H1 (cell line): Measurements from ENCODE around the gene EMC1. TPM values are rescaled to one million over a fixed set of nuclear protein-coding genes. Genes with fewer than 3 reads are reported as not detected.

Source experiments
- CTCF ChIA-PET: fragments of 300-600 bp; sonication (Branson Sonifier 250); formaldehyde crosslinking; loops from one replicate; lab custom pipeline; 2021; ENCODE audit not compliant: partially characterized antibody; lab: Charles Lee
- POLR2A ChIA-PET: fragments of 300-600 bp; sonication (Branson Sonifier 250); formaldehyde crosslinking; loops from one replicate; lab custom pipeline; 2021; ENCODE audit warnings: inconsistent platforms; ENCODE audit not compliant: partially characterized antibody; lab: Charles Lee
- DNase-seq, 2 experiments: peaks; one replicate each; pipeline versions ENCODE4 v3.0.0 to v3.0.0-alpha.2; 2010 to 2022; ENCODE audit warnings: low spot score in 2 of 2, low read depth in 1 of 2, mixed read lengths in 1 of 2
- FAIRE-seq: peaks from 2 replicates; lab custom pipeline; 2011; peaks lifted over from hg19 to GRCh38; lab: Jason Lieb, UNC
- H2AFZ ChIP-seq: 2 replicates; pipeline ENCODE4 v1.8.1; 2012; ENCODE audit warnings: low read length, inconsistent platforms
- H2AK5ac ChIP-seq: 2 replicates; pipeline ENCODE4 v1.6.1; 2013; ENCODE audit warnings: low read depth, low read length
- H2BK120ac ChIP-seq: replicated peaks from 2 replicates; pipeline ENCODE3; 2013; ENCODE audit warnings: low read depth, low read length, inconsistent platforms
- H2BK12ac ChIP-seq: 2 replicates; pipeline ENCODE4 v1.6.1; 2013; ENCODE audit warnings: low read depth, low read length
- H2BK15ac ChIP-seq: 2 replicates; pipeline ENCODE4 v1.6.1; 2013; ENCODE audit warnings: low read length
- H2BK20ac ChIP-seq: 2 replicates; pipeline ENCODE4 v1.6.1; 2013; ENCODE audit warnings: low read length
- H2BK5ac ChIP-seq: 2 replicates; pipeline ENCODE4 v1.6.1; 2013; ENCODE audit warnings: low read depth, low read length
- H3K14ac ChIP-seq: 2 replicates; pipeline ENCODE4 v1.6.1; 2013; ENCODE audit warnings: inconsistent platforms; ENCODE audit not compliant: insufficient read length
- H3K18ac ChIP-seq: 2 replicates; pipeline ENCODE4 v1.6.1; 2013; ENCODE audit warnings: low read length; ENCODE audit errors: extremely low read depth
- H3K23ac ChIP-seq: 2 replicates; pipeline ENCODE4 v1.6.1; 2013; ENCODE audit warnings: inconsistent platforms; ENCODE audit not compliant: insufficient read length
- H3K23me2 ChIP-seq: 2 replicates; pipeline ENCODE4 v1.6.1; 2013; ENCODE audit warnings: low read depth, low read length
- H3K27ac ChIP-seq: 2 replicates; pipeline ENCODE4 v1.6.1; 2011; ENCODE audit warnings: low read depth, low read length, inconsistent platforms
- H3K27me3 ChIP-seq, 4 experiments: replicated peaks in 1 of 4; 1 replicate in 1 of 4; 2 replicates in 3 of 4; pipeline versions ENCODE4 v1.6.1 to v1.8.1; 2011 to 2013; ENCODE audit warnings: low read length in 3 of 4, mild to moderate bottlenecking in 3 of 4, inconsistent platforms in 2 of 4, mixed read lengths in 2 of 4, moderate library complexity in 1 of 4; ENCODE audit not compliant: control insufficient read depth in 3 of 4, insufficient read depth in 3 of 4; ENCODE audit errors: extremely low read depth in 1 of 4
- H3K36me3 ChIP-seq, 4 experiments: 2 replicates each; pipeline versions ENCODE4 v1.6.1 to v1.8.1; 2011 to 2013; ENCODE audit warnings: mild to moderate bottlenecking in 4 of 4, low read length in 3 of 4, moderate library complexity in 2 of 4, control low read depth in 1 of 4, inconsistent platforms in 1 of 4; ENCODE audit not compliant: insufficient read depth in 4 of 4, control insufficient read depth in 2 of 4
- H3K4ac ChIP-seq: replicated peaks from 2 replicates; pipeline ENCODE3; 2013; ENCODE audit warnings: low read length, low read depth, mixed read lengths, inconsistent platforms; ENCODE audit not compliant: insufficient read length
- H3K4me1 ChIP-seq, 4 experiments: replicated peaks in 1 of 4; 1 replicate in 1 of 4; 2 replicates in 3 of 4; pipeline versions ENCODE4 v1.6.1 to v1.8.1; 2011 to 2013; ENCODE audit warnings: low read length in 3 of 4, inconsistent platforms in 2 of 4, mixed read lengths in 1 of 4; ENCODE audit not compliant: insufficient read depth in 4 of 4, control insufficient read depth in 3 of 4
- H3K4me2 ChIP-seq, 2 experiments: 2 replicates each; pipeline versions ENCODE4 v1.6.1 to v1.8.1; 2011 to 2013; ENCODE audit warnings: low read depth in 2 of 2, low read length in 2 of 2, control low read depth in 1 of 2, inconsistent platforms in 1 of 2, mild to moderate bottlenecking in 1 of 2; ENCODE audit not compliant: insufficient read depth in 1 of 2
- H3K4me3 ChIP-seq, 4 experiments: fragments of 200-600, 300-600 bp in 1 of 4; sonication (generic), shearing (Covaris generic), sonication (Bioruptor Twin) in 1 of 4; 2 replicates each; pipeline versions ENCODE4 v1.5.1 to v1.8.1; 2011 to 2016; ENCODE audit warnings: low read length in 4 of 4, low read depth in 3 of 4, control low read depth in 2 of 4, inconsistent platforms in 2 of 4, mild to moderate bottlenecking in 2 of 4, mixed read lengths in 1 of 4, moderate library complexity in 1 of 4; ENCODE audit not compliant: insufficient read depth in 2 of 4; ENCODE audit errors: extremely low read depth in 1 of 4
- H3K56ac ChIP-seq: replicated peaks from 2 replicates; pipeline ENCODE3; 2013; ENCODE audit warnings: low read depth, mild to moderate bottlenecking, mixed read lengths, low read length, inconsistent platforms; ENCODE audit not compliant: insufficient read length
- H3K79me1 ChIP-seq: 2 replicates; pipeline ENCODE4 v1.6.1; 2013; ENCODE audit warnings: low read depth, low read length, control low read depth
- H3K79me2 ChIP-seq, 2 experiments: 2 replicates each; pipeline versions ENCODE4 v1.6.1 to v1.8.1; 2012 to 2013; ENCODE audit warnings: low read length in 2 of 2, mild to moderate bottlenecking in 2 of 2, inconsistent platforms in 1 of 2; ENCODE audit not compliant: insufficient read depth in 2 of 2, control insufficient read depth in 1 of 2
- H3K9ac ChIP-seq, 4 experiments: replicated peaks in 1 of 4; 1 replicate in 1 of 4; 2 replicates in 3 of 4; pipeline versions ENCODE4 v1.6.1 to v1.8.1; 2011 to 2013; ENCODE audit warnings: low read depth in 3 of 4, low read length in 3 of 4, control low read depth in 2 of 4, mild to moderate bottlenecking in 2 of 4, moderate library complexity in 2 of 4, inconsistent platforms in 1 of 4; ENCODE audit errors: extremely low read depth in 1 of 4
- H3K9me3 ChIP-seq, 2 experiments: 2 replicates each; pipeline versions ENCODE4 v1.6.1 to v1.8.1; 2012 to 2013; ENCODE audit warnings: mild to moderate bottlenecking in 2 of 2, moderate library complexity in 2 of 2, control low read depth in 1 of 2, inconsistent platforms in 1 of 2, low read depth in 1 of 2, low read length in 1 of 2, mixed read lengths in 1 of 2; ENCODE audit not compliant: insufficient read depth in 2 of 2
- H4K20me1 ChIP-seq, 2 experiments: replicated peaks in 1 of 2; 2 replicates each; pipeline versions ENCODE3 to v1.8.1; 2011 to 2013; ENCODE audit warnings: inconsistent platforms in 2 of 2, low read length in 2 of 2, mild to moderate bottlenecking in 1 of 2; ENCODE audit not compliant: insufficient read depth in 2 of 2, control insufficient read depth in 1 of 2
- H4K5ac ChIP-seq: 2 replicates; pipeline ENCODE4 v1.6.1; 2013; ENCODE audit warnings: low read length, low read depth, mixed read lengths, inconsistent platforms; ENCODE audit not compliant: insufficient read length
- H4K8ac ChIP-seq: 2 replicates; pipeline ENCODE4 v1.8.0; 2013; ENCODE audit warnings: mild to moderate bottlenecking, moderate library complexity, low read length, inconsistent platforms; ENCODE audit not compliant: insufficient read depth; ENCODE audit errors: extremely low read depth
- H4K91ac ChIP-seq: replicated peaks from 2 replicates; pipeline ENCODE3; 2013; ENCODE audit warnings: low read length, mixed read lengths, inconsistent platforms; ENCODE audit not compliant: insufficient read length
- BCL11A ChIP-seq, 2 experiments: IDR thresholded peaks; one replicate each; pipeline ENCODE4 v1.6.1; 2011; ENCODE audit warnings: low read depth in 2 of 2, low read length in 2 of 2, mild to moderate bottlenecking in 2 of 2
- CHD2 ChIP-seq: IDR thresholded peaks from 2 replicates; pipeline ENCODE4 v1.6.1; 2012; ENCODE audit warnings: low read length, improper control_type of control experiment
- POLR2AphosphoS5 ChIP-seq: IDR thresholded peaks from 2 replicates; pipeline ENCODE4 v1.6.1; 2011; ENCODE audit warnings: low read depth, low read length
- TAF7 ChIP-seq: optimal IDR thresholded peaks from 2 replicates; pipeline ENCODE3; 2011; ENCODE audit warnings: low read depth, mild to moderate bottlenecking, inconsistent platforms, low read length, moderate library complexity, borderline replicate concordance
- WGBS, 2 experiments: shearing (Covaris generic) in 1 of 2; methylation state at CpG; one replicate each; pipeline versions ENCODE4 v1.1.6 to v1.1.7; 2013 to 2015; ENCODE audit warnings: low lambda C conversion rate in 2 of 2, mixed read lengths in 2 of 2, inconsistent platforms in 1 of 2, low coverage in 1 of 2, missing lambda C conversion rate in 1 of 2; ENCODE audit not compliant: insufficient replicate concordance in 2 of 2, insufficient coverage in 1 of 2, insufficient read length in 1 of 2; ENCODE audit errors: extremely low coverage in 1 of 2, missing lambda C conversion rate in 1 of 2; 5-methylcytosine and 5-hydroxymethylcytosine counted together
- polyA plus RNA-seq, 7 experiments: library from polyadenylated mRNA; depleted of rRNA in 3 of 7; stranded (reverse) in 5 of 7; unstranded in 2 of 7; fragments of >200 nt in 5 of 7; fragments of 200-250 nt in 2 of 7; gene quantifications; 1 replicate in 5 of 7; 2 replicates in 1 of 7; 4 replicates in 1 of 7; pipeline versions ENCODE4 v1.2.1 to v1.2.3, GENCODE V29; 2011 to 2013; ENCODE audit warnings: missing spikeins in 2 of 7, mixed read lengths in 2 of 7
- total RNA-seq: library from RNA; stranded (reverse); fragmentation: NEBNext Ultra II Directional; extraction: Animal tissue kit (Norgen Biotek cat#: 25700); gene quantifications from 2 replicates; pipeline ENCODE4 v1.2.1, GENCODE V29; 2021
- TF ChIP-seq, protein P1 (sequence below): IDR thresholded peaks from 2 replicates; pipeline ENCODE4 v1.6.1; 2012; ENCODE audit warnings: inconsistent platforms

The EMC1 gene
- total and polyA plus RNA-seq, 2 of the 8 experiments (the other 6 are each of a cell fraction or from before 2014, with no cell fraction given), result 51.0 to 53.5 TPM

- ChIA-PET POLR2A (interaction anchor here (0.6 to 1.3 kb wide), 3 partner anchors 9 to 159 kb away, joined by 3 to 4 read pairs (median 4); no protein-coding TSS in a partner anchor), CTCF (interaction anchor here (0.5 to 2.7 kb wide), 14 partner anchors 7 to 481 kb away, joined by 3 to 12 read pairs (median 3); no protein-coding TSS in a partner anchor)
- no peak overlapping the region for H2AK5ac ChIP-seq
- no peak overlapping the region for H3K56ac ChIP-seq
- no peaks in the 10 kb centered on the region for H3K4me1 ChIP-seq
- H3K9me3 ChIP-seq, result no peaks in the 10 kb centered on the region; a peak in 1 of 4 replicates
- DNase-seq (no peak), FAIRE-seq (no peak)
- WGBS, 2 experiments, result 89% methylated on average over 5 of the region's 5 CpGs; no CpG with 5 or more reads in 1 of the 2 experiments
- no peak overlapping the region for H2AFZ ChIP-seq
- no peak overlapping the region for H4K8ac ChIP-seq
- no peak overlapping the region for H3K4me2 ChIP-seq
- no peak overlapping the region for H2BK12ac ChIP-seq
- H3K36me3 ChIP-seq, result peaks cover 49 to 88% (median 70%) of the 10 kb centered on the region in 4 experiments
- H2BK120ac ChIP-seq, result no peak overlapping the region
- no peak overlapping the region for H2BK20ac ChIP-seq
- no peak overlapping the region for H3K14ac ChIP-seq
- H3K23ac ChIP-seq, result no peak overlapping the region
- H3K79me1 ChIP-seq, result no peaks in the 10 kb centered on the region
- peaks cover 0 to 8% of the 10 kb centered on the region in 2 experiments for H4K20me1 ChIP-seq
- no peak overlapping the region for H3K27ac ChIP-seq
- no peaks in the 10 kb centered on the region for H3K79me2 ChIP-seq
- no peak overlapping the region for H4K91ac ChIP-seq
- H3K18ac ChIP-seq, result no peak overlapping the region
- peaks cover 2% of the 10 kb centered on the region; the same call in 1 of the 2 replicates for H3K23me2 ChIP-seq
- H4K5ac ChIP-seq, result no peak overlapping the region
- H2BK15ac ChIP-seq, result no peak overlapping the region
- H2BK5ac ChIP-seq, result no peak overlapping the region
- H3K9ac ChIP-seq, result no peak overlapping the region
- no peak overlapping the region for H3K4me3 ChIP-seq
- no peak overlapping the region for H3K4ac ChIP-seq
- H3K27me3 ChIP-seq, result no peaks in the 10 kb centered on the region
- TF ChIP-seq TAF7, result no peak
- no peak for TF ChIP-seq CHD2
- no peak for TF ChIP-seq POLR2AphosphoS5
- no peak for TF ChIP-seq BCL11A (IDR thresholded peaks at IDR 0.05; ENCODE audit: low read depth in 2 of 2, low read length in 2 of 2)
- TF ChIP-seq, protein P1, sequence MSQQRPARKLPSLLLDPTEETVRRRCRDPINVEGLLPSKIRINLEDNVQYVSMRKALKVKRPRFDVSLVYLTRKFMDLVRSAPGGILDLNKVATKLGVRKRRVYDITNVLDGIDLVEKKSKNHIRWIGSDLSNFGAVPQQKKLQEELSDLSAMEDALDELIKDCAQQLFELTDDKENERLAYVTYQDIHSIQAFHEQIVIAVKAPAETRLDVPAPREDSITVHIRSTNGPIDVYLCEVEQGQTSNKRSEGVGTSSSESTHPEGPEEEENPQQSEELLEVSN, result no peak
Observed at GRCh38 chr1:19178734-19179398, 72.5 kb downstream of the EMC1 start.
